UCSD-AML1 (cell line): ENCODE measurements around the gene GMFB.

ENCODE experiments used
- DNase-seq: peaks from one replicate; lab custom pipeline; 2025; ENCODE audit not compliant: unreplicated experiment; lab: John Stamatoyannopoulos, UW

GMFB gene

GRCh38 chr14:54435500-54435981 is 53.2 kb downstream of the GMFB start:
- DNase-seq: no peak

GRCh38 chr14:54428527-54428926 is 60.3 kb downstream of the GMFB start:
- no peak for DNase-seq

GRCh38 chr14:54427871-54428270 is 60.9 kb downstream of the GMFB start:
- DNase-seq: no peak

GRCh38 chr14:54425537-54426274 is 63.1 kb downstream of the GMFB start:
- no peak for DNase-seq

- DNase-seq: no peak
These were observed 63.7 kb downstream of the GMFB start for GRCh38 chr14:54425068-54425467.
